GM19455 (cell line): ENCODE measurements around the gene PLXNA2.

ENCODE experiments used
- ATAC-seq: cut with Tn5 transposase; IDR thresholded peaks from one replicate; pipeline ENCODE4 v1.9.1; 2021; ENCODE audit not compliant: unreplicated experiment

Gene PLXNA2

DNA sequence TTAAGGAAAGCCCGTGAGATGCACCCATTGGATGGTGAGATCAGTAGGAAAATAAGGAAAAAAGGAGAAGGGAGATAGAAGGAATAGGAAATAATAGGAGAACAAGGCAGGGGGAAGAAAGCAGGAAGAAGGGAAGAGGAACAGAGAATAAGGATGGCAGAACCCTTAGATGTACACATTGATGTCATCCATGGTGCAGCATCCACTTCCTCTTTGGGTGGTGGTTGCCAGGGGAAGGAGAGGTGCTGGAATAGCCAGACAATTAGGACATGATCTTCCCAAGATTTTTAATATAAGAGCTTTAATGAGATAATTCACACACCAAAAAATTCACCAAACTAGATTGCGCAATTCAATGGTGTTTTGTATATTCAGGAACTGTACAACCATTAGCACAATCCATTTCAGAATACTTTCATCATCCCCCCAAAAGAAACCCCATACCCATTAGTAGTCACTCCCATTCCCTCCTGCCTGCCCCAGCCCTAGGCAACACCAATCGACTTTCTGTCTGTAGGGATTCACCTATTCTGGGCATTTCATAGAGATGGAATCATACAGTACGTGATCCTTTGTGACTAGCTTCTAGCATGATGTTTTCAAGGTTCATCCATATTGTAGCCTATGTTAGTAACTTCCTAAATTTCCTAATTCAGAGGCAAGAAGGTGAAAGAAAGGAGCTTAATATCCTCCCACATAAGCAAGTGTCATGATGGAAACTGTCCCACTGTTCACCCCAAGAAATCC lies 121.4 kb downstream of the PLXNA2 start:
- ATAC-seq = no peak

- no peak for ATAC-seq
These were observed 122.3 kb downstream of the PLXNA2 start for GRCh38 chr1:208121813-208122364.

DNA sequence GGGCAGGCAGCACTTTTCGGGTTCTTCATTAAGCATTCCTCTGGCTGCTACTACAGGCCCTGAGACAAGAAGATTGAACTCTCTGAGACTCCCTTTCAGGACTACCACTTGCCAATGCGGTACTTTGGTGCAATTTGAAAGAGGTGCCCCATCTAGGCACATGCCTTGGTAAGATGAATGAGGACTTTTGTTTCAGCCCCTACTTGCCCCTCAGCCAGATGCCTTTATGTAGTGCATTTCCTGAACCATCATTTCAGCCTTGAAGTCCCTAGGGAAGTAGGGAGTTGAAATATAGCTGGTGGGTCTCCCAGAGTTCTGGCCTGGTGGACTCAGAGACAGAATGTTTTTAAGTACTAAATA lies 123.8 kb downstream of the PLXNA2 start:
- ATAC-seq = no peak

- no peak for ATAC-seq
These were observed 125.2 kb downstream of the PLXNA2 start for GRCh38 chr1:208118841-208119606.

GRCh38 chr1:208118306-208118705 lies 125.9 kb downstream of the PLXNA2 start:
- ATAC-seq = no peak

DNA sequence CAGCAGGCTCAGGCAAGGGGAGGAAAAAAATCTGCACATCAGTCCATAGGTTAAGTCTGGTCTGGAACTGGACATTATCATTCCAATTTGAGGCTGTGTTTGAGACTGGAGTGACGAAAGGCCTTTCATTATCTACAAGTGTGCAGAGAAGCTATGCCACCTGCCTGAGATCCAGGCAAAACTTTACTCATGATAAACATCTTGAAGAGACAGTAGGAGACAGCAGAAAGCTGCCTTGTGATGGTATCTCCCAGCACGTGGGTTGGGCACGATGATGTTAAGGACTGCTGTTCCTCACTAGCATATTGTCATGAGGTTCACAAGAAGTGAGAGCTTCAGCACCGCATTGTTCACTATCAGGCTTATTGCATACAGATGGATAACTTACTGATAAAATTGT lies 126.4 kb downstream of the PLXNA2 start:
- ATAC-seq = no peak

DNA sequence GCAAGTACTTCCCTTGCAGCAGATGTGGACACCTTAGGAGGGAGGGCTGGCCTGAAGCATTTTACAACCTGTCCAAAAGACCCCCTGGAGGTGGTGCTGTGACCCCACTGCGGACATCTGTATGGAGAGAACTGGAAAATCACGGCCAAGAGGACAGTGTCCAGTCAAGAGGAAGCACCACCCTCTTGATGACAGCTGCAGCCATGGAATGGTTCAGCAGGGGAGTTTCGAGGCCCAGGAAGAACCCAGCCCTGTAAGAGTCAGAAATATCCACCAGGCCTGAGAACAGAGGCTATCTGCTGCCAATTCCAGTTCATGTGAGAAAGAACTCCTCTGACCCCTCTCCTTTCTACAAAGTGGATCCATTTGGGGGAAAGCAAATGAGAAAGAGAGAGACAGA lies 126.8 kb downstream of the PLXNA2 start:
- ATAC-seq = no peak

GRCh38 chr1:208115924-208116640 lies 128.1 kb downstream of the PLXNA2 start:
- no peak for ATAC-seq

GRCh38 chr1:208113011-208113410 lies 131.2 kb downstream of the PLXNA2 start:
- no peak for ATAC-seq

- no peak for ATAC-seq
These were observed 131.8 kb downstream of the PLXNA2 start for GRCh38 chr1:208112401-208112800.

- ATAC-seq = no peak
These were observed 132.5 kb downstream of the PLXNA2 start for GRCh38 chr1:208111646-208112190.

DNA sequence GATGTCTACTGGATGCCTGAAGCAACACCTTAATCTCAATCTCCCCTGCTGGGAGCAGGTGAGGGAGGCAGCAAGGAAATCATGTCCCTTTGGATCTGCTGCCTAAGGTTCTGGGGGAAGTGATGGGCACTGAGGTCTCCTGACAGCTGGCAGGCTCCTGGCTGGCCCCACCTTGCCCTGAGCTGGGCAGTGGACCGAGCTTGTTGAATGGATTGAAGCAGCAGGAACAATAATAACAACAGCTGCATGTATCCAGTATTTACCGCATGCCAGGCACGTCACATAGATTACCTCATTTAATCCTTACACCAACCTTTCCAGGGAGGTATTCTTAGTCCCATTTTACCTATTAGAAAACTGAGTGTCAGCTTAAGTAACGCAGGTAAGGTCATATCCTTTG lies 133.9 kb downstream of the PLXNA2 start:
- ATAC-seq = no peak

GRCh38 chr1:208108646-208109330 lies 135.4 kb downstream of the PLXNA2 start:
- ATAC-seq = no peak

DNA sequence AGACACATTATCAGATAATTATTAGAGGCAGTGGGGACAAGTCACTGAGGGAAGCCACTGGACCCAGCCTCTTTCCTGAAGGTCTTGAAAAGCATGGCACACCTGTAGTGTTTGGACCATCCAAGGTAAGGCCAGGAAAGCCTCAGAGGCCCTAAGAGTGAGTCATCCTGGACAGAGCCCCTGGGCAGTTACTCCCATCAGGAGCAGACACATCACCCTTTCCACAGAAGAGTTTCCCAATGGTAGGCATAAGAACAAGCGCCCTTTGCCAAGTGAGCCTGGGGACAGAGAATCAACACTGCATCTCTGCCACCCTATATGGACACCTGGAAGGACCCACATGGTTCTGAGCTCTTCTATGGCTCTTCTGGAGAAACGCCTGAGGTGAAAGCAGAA lies 136.0 kb downstream of the PLXNA2 start:
- ATAC-seq = no peak

- no peak for ATAC-seq
These were observed 136.6 kb downstream of the PLXNA2 start for GRCh38 chr1:208107425-208108212.

- no peak for ATAC-seq
These were observed 138.0 kb downstream of the PLXNA2 start for GRCh38 chr1:208106218-208106617.

DNA sequence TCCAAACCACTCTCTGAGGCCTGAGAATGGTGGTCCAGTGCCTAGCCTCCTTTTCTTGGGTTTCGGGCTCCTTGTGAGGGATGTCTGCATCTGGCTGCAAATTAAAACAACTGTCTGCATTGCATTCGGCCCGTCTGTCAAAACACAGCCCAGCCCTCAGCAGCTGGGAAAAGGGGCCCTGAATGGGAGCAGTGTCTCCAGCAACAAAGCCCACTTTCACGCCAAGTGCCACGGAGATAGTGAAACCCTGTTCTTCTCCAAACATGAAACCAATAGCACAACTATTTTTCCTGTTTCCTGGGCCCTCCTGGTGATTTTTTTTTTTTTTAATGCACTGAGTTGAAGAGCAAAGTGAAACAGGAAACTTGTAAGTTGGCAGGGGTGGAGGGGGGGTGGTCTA lies 138.4 kb downstream of the PLXNA2 start:
- ATAC-seq = no peak

DNA sequence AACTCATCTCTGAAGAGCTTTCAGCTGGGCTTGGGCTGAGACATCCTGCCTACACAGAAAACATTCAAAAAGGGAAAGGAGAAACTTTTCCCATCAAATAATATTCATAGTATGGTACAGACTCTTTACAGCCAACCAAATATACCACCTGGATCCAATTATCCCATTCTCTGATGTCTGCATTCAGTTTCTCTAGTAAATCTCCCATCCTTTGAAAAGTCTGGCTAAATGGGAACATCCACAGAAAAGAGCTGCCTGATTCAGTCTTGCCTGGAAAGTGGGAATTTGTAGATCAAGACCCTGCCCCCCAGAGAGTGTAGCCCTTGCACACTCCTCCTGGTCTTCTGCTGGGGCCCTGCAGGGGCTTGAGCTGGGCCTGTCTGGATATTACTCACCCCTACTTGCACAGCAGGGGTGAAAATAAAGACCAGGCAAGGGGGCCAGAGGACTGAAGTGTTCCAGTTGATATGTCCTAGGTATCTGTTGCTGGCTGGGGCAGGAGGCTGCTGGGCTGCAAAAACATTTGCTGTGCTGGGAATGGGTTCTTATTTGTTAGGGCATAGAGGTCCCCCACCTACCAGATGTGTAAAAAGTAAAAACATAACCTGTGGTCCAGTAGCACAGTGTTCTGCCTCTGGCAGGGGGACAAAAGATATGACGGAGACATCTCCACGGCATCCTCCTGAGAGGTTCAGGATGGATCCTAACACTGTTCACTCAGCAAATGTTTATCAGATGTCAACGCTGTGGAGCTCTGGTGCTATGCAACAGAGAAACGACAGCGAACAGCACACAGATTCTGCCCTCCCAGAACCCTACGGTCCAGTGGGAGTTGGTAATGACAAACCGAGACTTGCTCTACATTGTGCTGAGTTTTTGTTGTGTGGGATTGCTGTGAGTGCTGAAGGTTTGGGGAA lies 140.3 kb downstream of the PLXNA2 start:
- ATAC-seq = no peak
